ENCODE measurements around the gene PPP6R2.

PPP6R2 gene, protein sequence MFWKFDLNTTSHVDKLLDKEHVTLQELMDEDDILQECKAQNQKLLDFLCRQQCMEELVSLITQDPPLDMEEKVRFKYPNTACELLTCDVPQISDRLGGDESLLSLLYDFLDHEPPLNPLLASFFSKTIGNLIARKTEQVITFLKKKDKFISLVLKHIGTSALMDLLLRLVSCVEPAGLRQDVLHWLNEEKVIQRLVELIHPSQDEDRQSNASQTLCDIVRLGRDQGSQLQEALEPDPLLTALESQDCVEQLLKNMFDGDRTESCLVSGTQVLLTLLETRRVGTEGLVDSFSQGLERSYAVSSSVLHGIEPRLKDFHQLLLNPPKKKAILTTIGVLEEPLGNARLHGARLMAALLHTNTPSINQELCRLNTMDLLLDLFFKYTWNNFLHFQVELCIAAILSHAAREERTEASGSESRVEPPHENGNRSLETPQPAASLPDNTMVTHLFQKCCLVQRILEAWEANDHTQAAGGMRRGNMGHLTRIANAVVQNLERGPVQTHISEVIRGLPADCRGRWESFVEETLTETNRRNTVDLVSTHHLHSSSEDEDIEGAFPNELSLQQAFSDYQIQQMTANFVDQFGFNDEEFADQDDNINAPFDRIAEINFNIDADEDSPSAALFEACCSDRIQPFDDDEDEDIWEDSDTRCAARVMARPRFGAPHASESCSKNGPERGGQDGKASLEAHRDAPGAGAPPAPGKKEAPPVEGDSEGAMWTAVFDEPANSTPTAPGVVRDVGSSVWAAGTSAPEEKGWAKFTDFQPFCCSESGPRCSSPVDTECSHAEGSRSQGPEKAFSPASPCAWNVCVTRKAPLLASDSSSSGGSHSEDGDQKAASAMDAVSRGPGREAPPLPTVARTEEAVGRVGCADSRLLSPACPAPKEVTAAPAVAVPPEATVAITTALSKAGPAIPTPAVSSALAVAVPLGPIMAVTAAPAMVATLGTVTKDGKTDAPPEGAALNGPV

GRCh38 chr22:50342651-50343540, at the start of gene PPP6R2:
Gene PPP6R2, plus strand, starts transcription at chr22:50343327. Its CDS starts 50,582 bp downstream, at chr22:50393909.
- DNase-seq (ENCODE audit: low spot score) = peak; percentile 81

GRCh38 chr22:50293441-50294318, 49.4 kb upstream of the PPP6R2 start:
- no peak for DNase-seq (ENCODE audit: low spot score)

- no peak for DNase-seq (ENCODE audit: low spot score)
These were observed 48.8 kb upstream of the PPP6R2 start for GRCh38 chr22:50294319-50294656.

- DNase-seq (ENCODE audit: low spot score) = no peak
These were observed 46.3 kb upstream of the PPP6R2 start for GRCh38 chr22:50296658-50297490.

DNA sequence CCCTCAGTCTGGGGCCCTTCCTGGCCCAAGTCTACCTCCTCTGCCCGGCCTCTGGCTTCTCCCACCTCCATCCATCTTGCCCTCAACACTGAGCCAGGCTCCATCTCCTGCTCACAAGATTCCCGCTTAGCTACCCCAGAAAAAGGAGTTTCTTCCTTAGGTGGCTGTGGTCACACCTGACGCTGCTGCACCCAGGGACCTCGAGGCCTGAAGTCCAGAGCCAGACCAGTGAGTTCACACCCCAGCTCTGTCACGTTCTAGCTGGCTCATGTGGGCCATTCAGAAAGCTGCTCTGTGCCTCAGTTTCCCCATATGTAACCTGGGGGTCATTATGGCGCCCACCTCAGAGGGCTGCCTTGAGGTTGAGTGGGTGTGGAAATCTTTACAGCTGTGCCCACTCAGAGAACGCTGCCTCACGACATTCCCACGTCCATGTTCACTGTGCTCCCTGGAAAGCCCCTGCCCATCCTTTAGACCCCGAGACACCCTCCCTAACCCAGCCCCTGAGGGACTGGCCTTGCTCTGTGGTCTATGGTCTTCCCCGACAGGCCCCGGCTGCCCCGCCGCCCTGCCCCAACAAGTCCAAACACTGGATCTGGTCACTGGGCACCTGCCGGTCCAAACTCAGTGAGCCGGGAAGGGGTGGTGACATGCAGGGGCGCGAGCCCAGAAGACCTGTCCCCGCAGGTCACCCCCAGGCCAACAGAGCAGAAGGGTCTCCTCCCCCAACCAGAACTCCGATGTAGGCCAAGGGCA, 45.4 kb upstream of the PPP6R2 start:
- no peak for DNase-seq (ENCODE audit: low spot score)

- no peak for DNase-seq (ENCODE audit: low spot score)
These were observed 44.9 kb upstream of the PPP6R2 start for GRCh38 chr22:50298266-50298637.

- no peak for DNase-seq (ENCODE audit: low spot score)
These were observed 44.0 kb upstream of the PPP6R2 start for GRCh38 chr22:50298937-50299784.

GRCh38 chr22:50299785-50300619, 43.1 kb upstream of the PPP6R2 start:
- no peak for DNase-seq (ENCODE audit: low spot score)

- no peak for DNase-seq (ENCODE audit: low spot score)
These were observed 42.4 kb upstream of the PPP6R2 start for GRCh38 chr22:50300620-50301257.

DNA sequence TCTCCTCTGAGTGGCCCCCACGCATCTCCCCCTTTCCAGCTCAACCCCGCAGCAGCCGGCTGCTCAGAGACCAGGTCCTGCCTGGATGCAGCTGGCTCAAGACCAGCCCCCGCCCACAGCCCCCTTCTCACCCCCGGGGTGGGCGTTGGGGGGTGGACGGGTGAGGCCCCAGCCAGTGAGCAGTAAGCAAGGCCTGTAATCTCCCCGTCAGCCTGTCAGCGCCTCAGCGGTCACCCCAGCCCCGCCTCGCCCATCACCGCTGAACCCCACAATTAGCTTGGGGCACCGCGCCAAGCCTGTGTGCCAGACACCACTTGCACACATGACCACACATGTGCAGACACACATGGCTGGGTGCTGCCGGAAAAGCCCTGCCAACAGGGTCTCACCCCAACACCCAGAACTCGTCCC, 41.5 kb upstream of the PPP6R2 start:
- DNase-seq (ENCODE audit: low spot score) = no peak

- no peak for DNase-seq (ENCODE audit: low spot score)
These were observed 41.0 kb upstream of the PPP6R2 start for GRCh38 chr22:50302041-50302541.

DNA sequence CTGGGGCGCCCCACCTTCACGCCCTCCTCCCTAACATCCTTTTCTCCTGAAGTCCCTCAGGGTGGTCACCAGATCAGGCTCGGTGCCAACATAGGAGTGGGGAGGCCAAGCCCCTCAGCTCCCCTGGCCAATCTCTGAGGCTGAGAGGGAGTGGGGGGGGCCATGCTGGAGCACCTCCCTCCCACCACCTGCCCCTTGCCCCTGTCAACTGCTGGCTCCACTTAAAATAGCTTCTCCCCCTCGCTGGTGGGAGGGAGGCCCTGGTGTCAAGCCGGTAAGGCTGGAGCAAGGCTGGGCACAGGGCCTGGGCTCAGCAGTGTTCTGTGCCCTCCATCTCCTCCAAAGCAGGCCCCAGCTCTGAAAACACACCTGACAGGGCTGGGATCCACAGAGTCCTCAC, 40.6 kb upstream of the PPP6R2 start:
- DNase-seq (ENCODE audit: low spot score) = no peak

DNA sequence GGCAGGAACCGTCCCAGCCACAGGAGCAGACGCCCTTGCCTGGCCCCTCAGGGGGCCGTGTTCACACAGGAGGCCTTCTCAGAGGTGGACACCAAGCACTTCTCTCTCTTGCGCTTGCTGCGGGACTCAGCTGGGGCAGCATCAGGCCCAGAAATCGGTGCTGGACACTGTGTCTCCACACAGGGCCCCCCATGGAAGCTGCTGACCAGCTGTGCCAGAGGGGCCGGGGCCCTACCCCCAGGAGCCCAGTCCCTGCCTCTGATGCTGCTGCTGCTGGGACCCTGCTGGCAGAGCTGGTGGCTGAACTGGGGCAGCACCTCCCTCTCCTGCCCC, 39.6 kb upstream of the PPP6R2 start:
- DNase-seq (ENCODE audit: low spot score) = no peak

DNA sequence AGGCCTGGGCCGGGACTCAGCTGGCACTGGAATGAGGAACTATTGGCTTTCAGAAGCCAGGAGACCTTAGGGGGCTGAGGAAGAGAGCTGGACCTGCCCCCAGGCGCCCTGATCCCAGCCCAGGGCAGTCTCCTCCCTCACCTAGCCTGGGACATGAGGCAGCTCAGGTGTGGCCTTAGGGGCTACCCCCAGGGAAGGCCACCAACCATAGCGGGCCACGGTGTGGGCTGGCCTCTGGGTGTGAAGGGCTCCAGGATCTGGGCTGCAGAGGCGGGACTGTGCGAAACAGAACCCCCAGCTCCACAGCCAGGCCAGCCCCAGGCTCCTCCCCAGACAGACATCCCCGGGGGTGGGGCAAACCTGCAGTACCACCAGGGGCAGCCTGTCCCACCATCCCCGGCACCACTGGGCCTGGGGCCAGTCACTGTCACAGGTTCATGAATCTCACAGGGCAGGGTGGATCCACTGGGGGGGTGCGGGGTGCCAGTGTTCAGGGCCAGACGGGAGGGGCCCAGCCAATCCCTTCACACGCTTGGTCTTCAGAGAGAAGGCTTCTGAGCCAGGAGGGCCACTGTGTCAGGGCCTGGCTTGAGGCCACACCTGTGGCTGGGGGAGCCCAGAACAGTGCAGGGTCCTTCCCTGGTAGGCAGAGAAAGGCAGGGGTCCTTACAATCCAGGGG, 39.1 kb upstream of the PPP6R2 start:
- DNase-seq (ENCODE audit: low spot score) = no peak

DNA sequence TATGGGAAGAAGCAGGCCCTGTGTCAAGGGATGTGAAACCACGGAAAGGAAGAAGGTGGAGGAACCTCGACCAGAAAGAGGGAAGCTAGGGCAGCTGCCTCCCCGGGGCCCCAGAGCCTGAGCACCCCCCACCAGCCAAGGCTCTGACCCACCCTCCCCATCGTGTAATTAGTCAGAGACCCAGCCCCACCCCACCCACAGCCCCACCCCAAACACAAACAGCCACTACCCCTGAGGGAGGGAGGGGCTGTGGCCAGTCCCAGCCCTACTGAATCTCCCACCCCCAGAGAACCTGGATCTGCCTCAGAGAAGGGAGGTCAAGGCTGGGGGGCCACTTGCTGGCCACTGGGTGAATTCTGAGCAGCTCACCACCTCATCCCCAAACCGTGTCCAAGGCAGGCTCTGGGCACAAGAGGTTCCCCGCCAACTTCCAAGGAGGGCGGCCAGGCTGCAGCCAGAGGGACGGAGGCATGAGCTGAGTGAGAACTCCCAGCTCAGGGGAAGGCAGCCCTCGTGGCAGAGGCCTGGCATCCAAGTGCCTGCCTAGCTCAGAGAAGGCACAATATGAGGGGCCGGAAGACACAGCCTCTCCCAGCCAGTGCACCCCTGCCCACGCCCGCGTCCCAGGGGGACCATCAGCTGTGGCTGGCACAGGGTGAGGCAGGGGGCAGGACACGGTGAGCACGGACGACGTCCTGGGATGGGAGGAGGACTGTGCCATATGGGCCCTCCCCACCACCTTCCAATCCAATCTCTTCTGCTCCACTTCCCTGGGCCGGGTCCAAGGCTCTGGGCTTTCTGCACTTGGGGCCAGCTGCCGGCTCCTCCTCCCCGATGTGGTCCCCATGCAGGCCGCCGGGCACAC, 38.4 kb upstream of the PPP6R2 start:
- DNase-seq (ENCODE audit: low spot score) = no peak

Data from CD4-positive, alpha-beta T cell treated with Interleukin-6 at 100 ng/mL for 8 hours (primary cell).